Measurements from ENCODE around the gene TMEFF1.
"Not testable (repeated sequence)": the region's sequence is repeated elsewhere in the genome, so short reads cannot be mapped to it uniquely, and the experiment has no call there.

Gene TMEFF1

DNA sequence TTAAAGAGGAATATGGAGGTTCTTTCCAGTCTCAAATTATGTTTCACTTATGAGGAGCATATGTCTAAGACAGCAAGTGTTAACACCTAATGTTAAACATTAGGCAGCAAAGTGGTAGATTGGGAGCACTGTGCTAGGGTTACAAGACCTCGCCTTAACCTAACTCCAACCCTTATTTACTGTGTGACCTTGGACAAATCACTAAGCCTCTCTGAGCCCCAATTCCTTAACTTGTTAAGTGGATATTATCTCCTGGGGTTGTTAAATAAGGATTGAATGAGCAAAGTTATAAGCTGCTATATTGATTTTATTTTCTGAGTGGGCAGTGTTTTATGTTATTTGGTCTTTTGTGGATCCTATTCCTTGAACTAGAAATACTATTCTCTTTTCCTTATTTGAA is 38.3 kb downstream of the TMEFF1 start:
- no peak for DNase-seq (ENCODE audit: extremely low read depth, low read depth)
- no peak for TF ChIP-seq CTCF (IDR thresholded peaks at IDR 0.05; ENCODE audit: low read depth, low read length, missing control alignments)
- H3K4me3 ChIP-seq (replicated peaks; ENCODE audit: low read depth, low read length): no peak overlapping the region

- no peak for DNase-seq (ENCODE audit: extremely low read depth, low read depth)
- no peak overlapping the region for H3K4me3 ChIP-seq (replicated peaks; ENCODE audit: low read depth, low read length)
- TF ChIP-seq CTCF (IDR thresholded peaks at IDR 0.05; ENCODE audit: low read depth, low read length, missing control alignments): no peak
Measured at GRCh38 chr9:100515578-100516494, 42.9 kb downstream of the TMEFF1 start.

DNA sequence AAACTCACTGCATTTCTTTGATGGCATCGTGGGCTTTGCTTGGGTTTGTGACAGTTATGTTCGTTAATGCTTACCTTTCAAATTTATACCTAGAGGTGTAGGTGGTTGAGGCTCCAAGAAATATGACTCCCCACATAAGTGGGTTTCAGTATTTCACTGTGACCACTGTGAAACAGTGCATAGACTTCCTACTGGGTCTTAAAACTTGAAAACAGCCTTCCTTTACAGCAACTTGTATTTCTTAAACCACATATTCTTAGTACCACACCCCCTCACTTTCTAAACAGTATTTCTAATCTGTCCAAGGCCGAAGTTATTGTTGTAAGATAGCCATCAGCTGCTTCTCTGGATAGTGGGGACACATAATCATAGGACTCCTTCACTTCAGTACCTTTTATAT is 48.3 kb downstream of the TMEFF1 start:
- no peak for TF ChIP-seq CTCF (IDR thresholded peaks at IDR 0.05; ENCODE audit: low read depth, low read length, missing control alignments)
- no peak for DNase-seq (ENCODE audit: extremely low read depth, low read depth)
- no peak overlapping the region for H3K4me3 ChIP-seq (replicated peaks; ENCODE audit: low read depth, low read length)

GRCh38 chr9:100525563-100525962 is 52.6 kb downstream of the TMEFF1 start:
- TF ChIP-seq CTCF (IDR thresholded peaks at IDR 0.05; ENCODE audit: low read depth, low read length, missing control alignments): no peak
- no peak for DNase-seq (ENCODE audit: extremely low read depth, low read depth)

GRCh38 chr9:100527180-100527794 is 54.3 kb downstream of the TMEFF1 start:
- H3K4me3 ChIP-seq (replicated peaks; ENCODE audit: low read depth, low read length); DNase-seq (ENCODE audit: extremely low read depth, low read depth): not testable (repeated sequence)

More at GRCh38 chr9:100525563-100525962, 52.6 kb downstream of the TMEFF1 start:
- no peak overlapping the region for H3K4me3 ChIP-seq (replicated peaks; ENCODE audit: low read depth, low read length)

- no peak for TF ChIP-seq CTCF (IDR thresholded peaks at IDR 0.05; ENCODE audit: low read depth, low read length, missing control alignments)
- H3K4me3 ChIP-seq (replicated peaks; ENCODE audit: low read depth, low read length): no peak overlapping the region
- DNase-seq (ENCODE audit: extremely low read depth, low read depth): no peak
Measured at GRCh38 chr9:100534401-100534800, 61.5 kb downstream of the TMEFF1 start.

DNA sequence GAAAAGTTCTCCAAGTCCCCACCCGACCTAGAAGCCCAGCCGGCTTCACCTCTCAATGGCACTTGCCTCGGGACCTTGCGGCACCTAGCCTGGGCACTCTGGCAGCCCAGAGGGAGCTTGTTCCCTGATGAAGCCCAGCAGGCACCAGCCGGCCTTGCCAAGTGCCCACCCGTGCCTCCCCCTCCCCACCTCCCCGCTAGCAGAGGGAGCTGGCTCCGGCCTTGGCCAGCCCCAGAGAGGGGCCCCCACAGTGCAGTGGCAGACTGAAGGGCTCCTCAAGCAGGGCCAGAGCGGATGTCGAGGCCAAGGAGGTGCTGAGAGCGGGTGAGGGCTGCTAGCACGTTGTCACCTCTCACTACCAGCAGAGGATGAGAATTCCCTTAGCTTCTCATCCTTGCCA is 67.4 kb downstream of the TMEFF1 start:
- DNase-seq (ENCODE audit: extremely low read depth, low read depth): no peak
- H3K4me3 ChIP-seq (replicated peaks; ENCODE audit: low read depth, low read length): no peak overlapping the region
- TF ChIP-seq CTCF (IDR thresholded peaks at IDR 0.05; ENCODE audit: low read depth, low read length, missing control alignments): no peak
